NCI-H2227 treated with DMSO at 0.1 percent for 48 hours (cell line): ENCODE results near the gene KIRREL1.
A peak's percentile ranks its signal among the peaks of the same experiment; 100 is the strongest.

Source experiments
- DNase-seq: peaks from one replicate; lab custom pipeline; 2025; lab: John Stamatoyannopoulos, UW

KIRREL1 gene

DNA sequence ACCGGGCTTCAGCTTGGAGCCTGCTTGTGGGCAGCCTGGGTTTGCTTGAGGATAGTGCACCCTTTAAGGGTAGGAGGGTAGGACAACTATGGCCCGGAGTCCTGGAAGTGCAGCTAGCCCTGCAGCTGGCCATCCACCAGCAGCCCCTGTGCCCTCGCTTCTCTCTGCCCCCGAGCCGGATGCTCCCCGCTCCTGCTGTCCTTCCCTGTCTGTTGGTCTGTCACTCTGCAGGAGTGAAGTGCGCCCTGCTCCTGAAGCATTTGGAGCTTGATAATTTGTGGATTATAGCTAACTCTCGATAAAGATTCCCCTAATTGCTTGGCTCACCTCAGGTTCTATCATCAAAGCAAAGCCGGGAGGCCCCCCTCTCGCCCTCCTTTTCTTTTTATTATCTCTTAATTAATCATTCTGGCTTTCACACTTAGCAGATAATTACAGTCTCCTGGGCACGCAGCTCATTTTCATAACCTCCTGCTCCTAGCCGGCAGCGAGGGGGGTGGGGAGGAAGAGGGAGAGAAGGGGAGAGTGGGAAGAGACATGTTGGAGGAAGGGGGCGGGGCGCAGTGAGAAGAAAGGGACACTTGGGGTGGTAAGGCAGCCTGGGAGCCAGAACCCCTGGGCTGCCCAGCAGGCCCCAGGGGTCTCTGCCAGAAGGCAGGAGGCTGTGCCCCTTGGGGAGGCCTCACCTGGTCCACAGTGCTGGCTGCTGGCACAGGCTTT lies 14.4 kb downstream of the KIRREL1 start:
- no peak for DNase-seq

DNA sequence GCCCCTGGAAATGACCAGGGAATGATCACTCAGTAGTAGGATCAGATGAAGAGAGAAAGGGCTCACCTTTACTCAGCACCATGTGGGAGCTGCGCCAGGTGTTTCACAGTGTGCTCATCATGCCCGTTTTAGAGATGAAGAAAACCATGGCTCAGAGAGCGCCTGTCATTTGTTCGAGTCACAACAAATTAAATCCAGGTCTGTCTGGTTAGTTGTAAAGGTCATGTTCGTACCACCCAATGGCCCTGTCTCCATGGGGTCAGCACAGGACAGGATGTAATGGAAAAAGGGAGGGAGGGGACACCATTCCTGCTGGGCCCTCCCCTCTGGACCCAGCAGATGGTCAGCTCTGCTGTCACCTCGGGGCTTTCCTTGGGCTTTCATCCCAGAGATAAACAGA lies 15.2 kb downstream of the KIRREL1 start:
- DNase-seq: no peak

DNA sequence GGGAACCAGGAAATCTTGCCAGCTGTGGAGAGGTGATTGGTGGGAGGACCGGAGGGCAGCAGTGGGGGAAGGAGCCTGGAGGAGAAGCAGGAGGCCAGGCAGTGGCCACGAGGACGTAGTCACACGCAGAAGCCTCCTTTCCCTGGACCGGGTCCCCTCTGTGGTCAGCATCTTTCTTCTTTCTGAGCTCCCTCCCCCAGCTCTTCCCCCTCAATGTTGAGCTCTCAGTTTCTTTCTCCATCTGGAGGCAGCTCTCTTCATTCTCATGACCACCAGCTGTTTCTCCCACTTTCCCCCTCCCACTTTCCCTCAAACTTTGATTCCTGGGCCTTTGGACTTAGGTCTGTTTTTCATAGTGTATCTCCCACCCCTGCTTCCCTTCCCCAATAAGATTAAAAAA lies 18.3 kb downstream of the KIRREL1 start:
- no peak for DNase-seq

DNA sequence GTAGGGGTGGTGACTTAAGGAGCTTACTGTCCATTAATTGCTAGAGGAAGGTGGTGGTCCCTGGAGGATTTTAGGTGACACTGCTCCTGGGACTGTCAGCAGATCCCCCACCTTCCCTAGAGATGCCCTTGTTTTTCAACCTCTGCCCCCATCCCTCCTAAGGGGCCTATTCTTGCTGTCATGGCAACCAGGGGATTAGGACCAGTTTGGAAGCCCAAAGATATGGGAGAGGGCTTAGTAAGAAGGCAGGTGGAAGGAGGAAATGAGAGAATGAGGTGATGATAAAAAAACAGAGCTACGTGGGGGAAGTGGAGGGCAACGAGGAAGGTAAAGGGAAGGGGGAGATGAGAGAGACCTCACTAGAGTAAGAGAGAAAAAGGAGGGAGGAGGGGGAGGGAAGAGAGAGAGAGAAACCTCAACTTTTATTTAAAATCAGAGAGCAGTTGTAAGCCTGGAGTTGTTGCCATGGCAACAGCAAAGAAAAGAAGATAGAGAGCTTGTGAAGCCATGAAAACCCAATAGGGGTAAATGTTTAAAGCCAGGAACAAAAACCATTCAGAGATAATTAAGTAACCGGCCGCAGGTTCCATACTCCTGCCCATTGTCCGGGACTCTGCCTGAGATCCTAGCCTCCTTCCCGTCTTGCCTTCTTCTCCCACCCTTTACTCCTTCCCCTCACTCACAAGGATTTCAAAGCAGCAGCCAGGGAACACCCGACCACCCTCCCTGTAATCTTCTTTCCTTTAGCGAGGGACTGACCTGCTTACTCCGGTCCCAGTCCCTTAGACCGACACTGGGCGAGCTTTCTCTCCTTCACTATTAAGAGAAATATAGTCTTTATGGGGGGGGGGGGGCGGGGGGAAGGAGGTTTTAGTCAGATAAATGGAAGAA lies 20.6 kb downstream of the KIRREL1 start:
- no peak for DNase-seq

DNA sequence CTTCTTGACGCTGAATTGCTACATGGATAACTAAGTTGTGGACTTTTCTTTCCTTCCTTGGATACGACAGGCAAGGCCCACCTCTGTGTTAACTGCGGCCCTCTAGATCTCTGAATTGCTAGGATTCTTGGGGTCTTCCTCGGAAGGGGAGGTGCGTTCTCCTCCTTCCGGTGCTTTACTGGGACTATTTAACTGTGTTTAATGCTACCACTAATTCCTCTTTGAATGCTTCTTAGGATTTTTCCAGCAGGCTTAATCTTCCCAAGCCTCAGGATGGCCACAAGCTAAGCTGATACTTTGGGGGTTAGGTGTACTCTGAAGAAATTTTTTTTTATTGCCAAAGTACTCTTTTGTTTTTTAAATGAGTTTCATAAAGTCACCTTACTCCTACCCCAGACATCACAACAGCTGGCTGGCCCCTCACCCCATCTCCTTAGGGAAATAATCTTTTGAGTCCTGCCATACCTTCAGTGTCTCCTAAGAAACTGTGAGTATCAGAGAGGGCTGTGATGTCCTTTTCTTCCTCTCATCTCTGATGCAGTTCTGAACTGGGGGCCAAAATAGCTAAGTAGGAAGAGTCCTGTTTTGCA lies 21.4 kb downstream of the KIRREL1 start:
- DNase-seq: no peak

DNA sequence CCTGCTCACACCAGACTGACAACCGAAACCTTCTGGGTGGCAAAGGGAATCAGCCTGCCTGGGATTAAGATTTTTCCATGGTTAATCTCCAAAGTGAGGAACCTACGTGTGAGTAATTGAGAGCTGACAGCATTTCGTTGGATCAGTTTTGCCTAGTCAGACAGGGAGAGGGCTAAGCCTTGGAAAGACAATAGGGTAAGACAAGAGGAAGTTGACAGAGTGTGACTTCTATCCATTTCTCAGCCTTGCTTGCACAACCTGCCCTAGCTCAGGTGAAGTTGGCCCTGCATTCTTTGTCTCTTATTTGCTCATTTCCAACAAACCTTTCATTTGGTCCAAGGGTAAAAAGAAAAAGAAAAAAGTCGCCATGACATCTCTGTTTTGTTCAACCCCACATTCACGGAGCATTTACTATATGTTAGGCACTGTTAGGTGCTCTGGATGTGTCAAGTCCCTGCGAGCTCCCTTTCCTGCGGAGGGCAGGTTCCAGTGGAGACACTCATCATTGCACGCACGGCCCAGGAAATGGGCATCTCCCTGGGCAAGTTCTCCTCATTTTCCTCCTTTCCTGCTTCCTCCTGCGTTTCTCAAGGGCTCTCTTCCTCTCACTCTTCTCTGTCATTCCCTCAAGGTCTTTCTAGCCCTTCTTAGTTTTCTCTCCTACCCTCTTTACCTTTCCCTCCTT lies 23.3 kb downstream of the KIRREL1 start:
- no peak for DNase-seq

DNA sequence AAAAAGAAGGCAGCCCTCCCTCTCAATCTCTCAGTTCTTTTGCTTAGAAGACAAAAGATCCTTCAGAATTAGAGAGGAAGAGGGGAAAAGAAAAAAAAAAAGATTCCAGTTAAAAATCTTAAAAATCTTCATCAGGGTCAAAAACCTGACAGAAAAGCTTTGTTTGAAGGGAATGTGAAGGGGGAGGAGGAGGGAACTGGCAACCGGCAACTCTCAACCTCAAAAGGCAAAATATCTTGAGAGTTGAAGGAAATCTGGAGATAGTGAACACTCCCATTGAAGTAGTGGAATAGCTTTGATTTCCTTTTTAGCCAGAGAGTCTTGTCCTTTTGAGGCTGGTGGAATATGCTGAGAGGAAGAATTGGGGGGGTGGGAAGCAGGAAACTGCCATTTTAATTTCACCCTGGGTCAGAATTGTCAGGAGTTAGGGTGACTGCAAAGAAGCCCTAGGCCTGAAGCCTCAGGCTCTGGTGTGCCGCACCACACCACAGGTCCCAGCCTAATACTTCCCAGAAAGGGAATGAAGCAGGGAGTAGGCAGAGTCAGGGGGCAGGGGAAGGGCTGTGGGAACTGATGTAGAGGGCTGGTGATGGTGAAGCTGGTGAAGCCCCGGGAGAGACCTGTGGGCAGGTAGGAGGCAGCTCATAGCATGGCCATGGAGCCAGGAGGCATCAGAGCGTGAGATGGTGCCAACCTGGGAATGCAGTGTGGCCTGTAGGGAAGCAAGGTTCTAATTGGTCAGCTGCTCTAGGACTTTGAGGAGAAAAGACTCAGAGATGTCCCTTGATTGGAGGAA lies 24.6 kb downstream of the KIRREL1 start:
- no peak for DNase-seq

DNA sequence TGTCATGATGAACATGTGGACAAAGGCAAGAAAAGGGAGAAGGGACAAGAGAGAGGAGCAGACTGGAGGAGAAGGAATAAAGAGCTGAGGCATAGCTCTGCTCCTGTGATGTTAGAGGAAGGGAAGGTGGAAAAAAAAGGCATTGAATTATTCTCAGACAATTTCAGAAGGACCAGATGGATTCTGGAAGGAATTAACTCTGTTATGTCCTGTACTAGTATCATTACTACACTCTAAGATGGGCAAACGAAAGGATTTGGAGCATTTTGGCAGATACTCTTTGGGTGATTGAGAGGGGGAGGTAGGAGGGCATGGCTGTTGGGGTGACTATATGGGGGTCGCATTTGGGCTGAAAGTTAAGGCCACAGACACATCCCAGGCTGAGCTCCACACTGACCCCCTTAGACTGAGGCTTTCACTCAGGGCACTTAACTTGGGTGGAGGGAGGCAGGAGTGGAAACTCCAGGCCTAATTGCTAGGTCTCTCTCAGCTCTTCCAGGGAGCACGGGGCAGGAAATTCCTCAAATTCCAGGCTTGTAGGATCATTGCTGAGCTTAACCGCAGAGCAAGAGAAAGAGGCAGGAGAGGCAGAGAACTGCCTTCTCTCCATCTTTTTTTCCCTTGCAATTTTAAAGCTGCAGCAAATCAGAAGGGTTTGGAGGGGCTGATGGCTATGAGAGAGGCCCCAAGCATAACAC lies 25.9 kb downstream of the KIRREL1 start:
- no peak for DNase-seq

DNA sequence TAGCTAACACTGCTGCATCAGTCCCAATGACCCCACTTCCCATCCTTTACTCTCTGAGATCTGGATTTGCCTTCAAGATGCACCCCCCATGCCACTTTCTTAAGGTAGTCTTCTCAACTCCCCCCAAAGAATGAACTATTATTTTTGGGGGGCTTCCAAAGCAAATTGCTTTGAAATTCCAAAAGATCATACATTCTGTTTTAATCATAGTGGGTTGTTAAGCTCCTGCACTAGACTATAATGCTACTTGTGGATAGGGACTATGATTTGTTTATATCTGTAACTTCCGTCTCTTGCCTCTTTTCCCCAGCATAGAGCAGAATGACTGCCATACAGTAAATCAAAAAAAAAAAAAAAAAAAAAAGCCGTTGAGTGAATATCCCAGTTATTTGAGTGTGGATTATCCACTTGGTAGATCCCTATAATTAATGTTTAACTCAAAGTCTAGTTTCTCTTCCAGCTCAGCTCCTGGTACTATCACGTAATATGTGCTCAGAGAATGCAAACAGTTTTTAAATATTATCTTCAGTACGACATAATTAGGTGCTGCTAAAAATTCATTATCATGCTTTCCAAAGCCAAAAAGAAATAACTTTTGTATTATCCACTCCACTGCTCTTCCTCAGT lies 26.9 kb downstream of the KIRREL1 start:
- DNase-seq: no peak

DNA sequence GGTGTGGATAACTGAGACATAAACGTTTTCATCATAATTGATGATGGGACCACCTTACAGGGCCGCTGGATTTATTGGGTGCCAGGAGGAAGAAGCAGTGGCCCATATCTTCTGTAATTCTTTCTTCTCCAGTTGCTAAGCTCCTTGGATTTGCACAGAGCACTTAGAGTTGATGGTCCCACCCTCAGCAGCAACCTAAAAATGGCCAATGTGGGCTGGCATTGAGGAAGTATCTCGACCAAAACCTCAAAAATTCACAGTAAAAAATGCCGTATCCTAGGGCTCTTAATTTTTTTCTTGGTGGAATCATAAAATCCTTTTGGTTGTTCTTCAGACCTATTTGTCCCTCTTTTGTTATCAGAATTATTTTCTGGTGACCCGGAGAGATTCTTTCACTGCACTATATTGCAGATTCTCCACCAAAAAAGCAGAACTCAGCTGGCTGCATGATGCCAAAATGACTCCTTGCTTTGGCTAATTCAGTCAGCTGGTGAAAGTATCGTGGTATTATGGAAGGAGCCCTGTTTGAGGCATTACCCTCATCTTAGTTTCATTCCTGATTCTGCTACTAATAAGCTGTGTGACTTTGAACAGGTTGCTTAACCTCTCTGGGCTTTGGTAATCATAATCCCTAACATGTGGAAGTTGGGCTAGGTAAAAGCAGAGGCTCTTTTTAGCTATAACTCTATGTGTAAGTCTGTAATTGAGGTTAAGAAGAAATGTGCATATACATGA lies 27.6 kb downstream of the KIRREL1 start:
- no peak for DNase-seq

DNA sequence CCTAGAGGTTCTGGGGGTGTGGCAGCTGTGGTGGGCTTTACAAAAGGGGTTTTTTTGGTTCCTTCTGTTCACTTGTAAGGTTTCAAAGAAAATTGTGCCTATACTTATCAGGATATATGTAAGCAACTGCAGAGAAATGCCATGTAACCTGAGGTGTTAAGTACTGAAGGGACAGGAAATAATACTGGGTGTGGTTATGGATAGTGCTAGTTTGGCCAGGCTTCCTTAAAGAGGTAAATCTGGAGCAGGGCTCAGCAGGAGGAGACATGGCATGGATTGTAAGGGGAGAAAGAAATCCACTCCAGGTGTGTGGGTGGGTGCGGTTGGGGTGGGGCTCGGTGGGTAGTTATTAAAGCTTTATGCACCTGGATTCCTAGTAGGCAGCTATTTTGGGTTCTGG lies 28.3 kb downstream of the KIRREL1 start:
- DNase-seq: no peak

DNA sequence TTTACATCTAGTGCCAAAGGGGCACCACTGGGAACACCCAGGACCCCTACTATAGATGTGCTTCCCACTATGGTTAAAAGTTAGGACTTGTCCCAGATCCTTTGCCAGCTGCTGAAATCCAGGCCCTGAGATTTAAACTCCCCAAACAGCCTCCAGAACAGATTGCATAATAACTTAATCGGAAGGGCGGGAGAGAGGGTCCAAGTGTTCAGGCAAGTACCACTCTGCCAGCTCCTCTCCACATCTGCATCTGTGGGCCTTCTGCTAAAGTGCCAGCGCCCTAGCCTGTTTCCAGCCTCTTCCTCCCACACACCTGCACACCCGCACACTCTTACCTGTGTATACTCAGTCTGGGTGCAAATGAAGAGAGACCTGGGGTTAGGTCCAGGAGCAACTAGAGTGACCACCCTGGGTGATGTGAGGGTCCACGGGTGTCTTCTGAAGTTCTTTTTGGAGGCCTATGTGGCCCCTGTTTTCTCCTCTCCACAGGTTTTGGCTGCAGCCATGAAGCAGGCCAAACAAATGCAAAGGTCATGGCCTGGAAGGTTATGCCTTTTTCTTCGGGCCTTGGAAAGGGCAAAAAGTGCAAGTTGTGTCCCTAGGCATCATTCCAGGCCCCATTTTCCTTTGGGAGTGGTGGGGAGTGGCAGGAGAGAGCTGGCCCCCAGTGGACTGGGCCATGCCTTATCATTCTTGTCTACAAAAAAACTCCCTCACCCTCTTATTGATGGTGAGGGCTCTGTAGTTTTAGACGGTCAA lies 29.3 kb downstream of the KIRREL1 start:
- no peak for DNase-seq

DNA sequence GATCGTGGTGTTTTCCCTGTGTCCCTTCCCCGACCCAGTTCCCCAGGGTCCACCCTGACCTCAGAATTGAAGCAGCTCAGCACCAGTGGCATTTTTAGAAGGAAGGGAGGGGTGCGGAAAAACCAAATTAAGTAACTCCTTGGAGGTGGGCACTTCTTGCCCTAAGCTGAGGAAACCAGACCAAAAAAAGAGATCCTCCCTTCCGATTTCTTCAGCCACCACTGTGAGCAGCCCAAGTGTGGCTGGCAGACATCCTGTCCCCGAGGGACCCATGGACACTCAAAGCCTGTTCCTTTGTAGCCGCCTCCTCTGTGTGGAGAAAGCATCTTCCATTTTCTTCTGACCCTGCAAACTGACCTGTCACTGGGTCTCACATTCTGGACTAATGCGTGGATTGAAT lies 31.3 kb downstream of the KIRREL1 start:
- DNase-seq: no peak

DNA sequence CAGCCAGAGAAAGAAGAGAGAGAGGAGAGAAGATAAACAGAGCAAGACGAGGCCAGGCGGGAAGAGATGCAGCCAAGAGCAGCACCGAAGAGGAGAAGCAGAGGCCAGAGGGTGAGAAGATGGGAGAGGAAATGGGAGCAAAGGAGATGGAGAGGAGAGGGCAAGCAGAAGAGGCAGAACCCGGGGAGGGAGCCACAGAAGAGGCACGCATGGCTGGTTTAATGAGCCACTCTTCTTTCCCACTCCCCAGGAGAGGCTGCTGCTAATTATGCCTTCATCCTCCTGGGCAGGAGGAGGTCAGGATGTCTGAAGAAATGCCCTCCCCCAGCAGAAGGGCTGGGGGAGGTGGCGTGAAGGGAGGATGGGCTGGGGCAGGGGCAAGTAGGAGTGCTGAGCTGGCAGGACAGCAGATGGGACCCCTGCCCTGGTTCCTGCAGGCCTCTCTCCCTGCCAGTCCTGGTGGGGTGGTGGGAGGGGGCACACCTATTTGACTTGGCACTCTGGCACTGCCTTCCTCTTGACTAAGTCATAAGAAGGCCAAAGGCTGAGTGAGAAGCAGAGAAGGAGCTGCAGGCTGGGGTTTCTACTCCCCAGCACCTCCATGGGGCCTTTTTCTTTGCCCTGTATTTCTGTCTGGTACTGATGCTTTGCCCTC lies 32.3 kb downstream of the KIRREL1 start:
- DNase-seq: peak; percentile 27

DNA sequence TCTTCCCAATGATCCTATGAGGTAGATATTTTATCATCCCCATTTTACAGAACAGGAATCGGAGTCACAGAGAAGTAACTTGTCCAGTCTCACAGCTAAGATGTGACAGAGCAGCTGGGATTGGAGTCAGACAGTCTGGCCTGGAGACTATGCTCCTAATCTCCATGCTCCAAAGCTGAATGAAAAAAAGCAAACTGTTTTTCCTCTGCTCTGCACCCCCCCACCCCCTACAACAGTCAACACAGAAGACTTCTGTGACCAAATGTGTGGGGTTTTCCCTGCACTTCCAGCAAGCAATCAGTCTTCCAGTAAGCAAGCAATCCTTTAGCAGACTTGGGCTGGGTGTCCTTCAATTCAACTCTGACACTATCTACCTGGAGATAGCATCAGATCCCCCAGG lies 33.2 kb downstream of the KIRREL1 start:
- no peak for DNase-seq

DNA sequence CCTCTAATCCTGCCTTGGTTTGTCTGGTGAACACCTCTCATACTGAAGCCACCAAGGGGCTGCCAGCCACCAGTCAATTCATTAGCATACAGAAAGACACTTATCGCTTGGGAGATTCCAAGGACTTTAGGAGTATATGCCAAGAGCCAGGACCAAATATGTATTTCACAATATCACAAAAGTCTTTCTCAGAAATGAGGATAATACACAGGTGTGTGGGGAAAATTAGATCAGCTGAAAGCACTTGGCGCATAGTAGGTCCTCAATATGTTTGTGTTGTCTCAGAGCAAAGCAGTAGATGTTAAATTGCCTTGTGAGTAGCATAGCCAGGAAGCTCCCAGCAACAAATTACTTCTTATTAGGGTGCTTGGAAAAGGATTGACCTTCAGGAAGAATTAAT lies 34.1 kb downstream of the KIRREL1 start:
- no peak for DNase-seq

DNA sequence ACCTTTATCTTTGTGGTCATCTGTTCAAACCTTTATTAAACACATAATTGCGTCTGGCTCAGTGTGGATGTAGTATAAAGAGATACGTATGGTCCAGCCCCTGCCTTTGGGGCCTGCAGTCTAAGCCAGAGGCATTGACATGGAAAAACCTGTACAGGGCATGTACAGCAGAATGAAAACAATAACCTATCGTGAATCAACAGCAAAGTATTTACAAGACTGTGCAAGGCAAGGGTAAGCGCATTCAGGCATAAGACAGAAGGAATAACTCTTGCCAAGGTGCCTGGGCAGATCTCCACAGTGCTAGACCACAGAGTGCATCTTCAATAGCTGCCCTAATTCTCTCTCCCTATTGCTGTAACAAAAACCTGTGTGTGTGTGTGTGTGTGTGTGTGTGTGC lies 35.5 kb downstream of the KIRREL1 start:
- DNase-seq: no peak

DNA sequence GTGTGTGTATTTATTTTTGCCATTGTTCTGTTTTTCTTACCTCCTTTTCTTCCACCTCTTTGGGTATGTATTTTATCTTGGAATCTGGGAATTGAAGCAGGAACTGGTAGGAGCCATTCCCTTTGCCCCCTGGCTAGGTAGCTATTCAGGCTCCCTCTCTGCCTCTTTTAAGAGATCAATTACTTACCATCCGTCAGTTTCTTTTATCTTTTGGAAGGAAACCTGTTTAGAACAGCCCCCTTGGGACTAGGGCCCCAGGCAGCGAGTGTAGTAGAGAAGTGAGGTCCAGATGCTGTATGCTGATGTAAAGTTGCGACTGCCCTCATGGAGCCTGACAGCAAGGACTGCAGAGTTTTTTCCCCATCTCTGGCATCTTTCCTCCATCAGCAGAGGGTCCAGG lies 41.6 kb downstream of the KIRREL1 start:
- no peak for DNase-seq
